Measurements from ENCODE around the gene RFX5.

DNA sequence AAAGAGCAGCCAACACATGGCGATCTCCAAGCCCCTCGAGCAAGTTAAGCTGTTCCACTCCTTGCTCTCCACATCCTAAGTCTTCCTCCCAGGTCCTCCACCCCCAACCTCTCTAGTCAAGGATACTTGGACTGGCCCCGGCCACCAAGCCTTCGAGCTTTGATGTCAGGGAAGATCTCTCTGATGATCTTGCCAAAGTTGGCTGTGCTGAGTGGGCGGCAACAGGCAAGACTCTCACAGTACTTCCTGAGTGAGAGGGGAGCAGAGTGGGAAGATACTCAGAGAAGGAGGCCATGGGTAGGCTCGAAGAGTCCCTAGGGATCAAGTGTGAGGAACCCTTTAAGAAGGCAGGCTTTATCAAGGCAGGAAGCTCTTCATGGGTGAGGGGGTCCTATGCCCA is 2.8 kb downstream of the RFX5 start:
- TF ChIP-seq POLR2A (IDR thresholded peaks at IDR 0.05; ENCODE audit: low read depth, low read length), result no peak
- TF ChIP-seq SPI1 (IDR thresholded peaks at IDR 0.05; ENCODE audit: low read depth, low read length), result no peak
- no peak for TF ChIP-seq TAF1 (IDR thresholded peaks at IDR 0.05; ENCODE audit: low read depth, low read length)
- TF ChIP-seq POLR2AphosphoS5 (IDR thresholded peaks at IDR 0.05; ENCODE audit: low read depth, low read length), result no peak; the same call in 1 of the 2 replicates
- no peak for TF ChIP-seq PAX5 (IDR thresholded peaks at IDR 0.05; ENCODE audit: insufficient read depth, low read length, severe bottlenecking)
- TF ChIP-seq POU2F2 (IDR thresholded peaks at IDR 0.05; ENCODE audit: low read depth, low read length), result no peak

Measured in GM12891 (cell line).